ENCODE results near the gene TPST1. TPM values are rescaled to one million over a fixed set of nuclear protein-coding genes. Genes with fewer than 3 reads are reported as not detected.

The TPST1 gene
- total and polyA plus RNA-seq, 2 of the 8 experiments (the other 6 are each of a cell fraction or from before 2014, with no cell fraction given), result 8.2 to 18.4 TPM

GRCh38 chr7:66403564-66403963 is 198.4 kb downstream of the TPST1 start:
- no peak overlapping the region for H4K8ac ChIP-seq (ENCODE audit: extremely low read depth, insufficient read depth, low read length)
- WGBS, 2 experiments (ENCODE audit: extremely low coverage in 1 of 2, insufficient coverage in 1 of 2, insufficient read length in 1 of 2, insufficient replicate concordance in 2 of 2, low coverage in 1 of 2, low lambda C conversion rate in 2 of 2, missing lambda C conversion rate in 1 of 2), result 89% methylated on average over 4 of the region's 4 CpGs; no CpG with 5 or more reads in 1 of the 2 experiments
- no peak for TF ChIP-seq SIRT6 (IDR thresholded peaks at IDR 0.05; ENCODE audit: low read length)
- no peak for TF ChIP-seq EP300 (IDR thresholded peaks at IDR 0.05; ENCODE audit: borderline replicate concordance in 1 of 2, low read depth in 2 of 2, low read length in 2 of 2)
- TF ChIP-seq YY1 (IDR thresholded peaks at IDR 0.05; ENCODE audit: low read depth, low read length), result no peak
- TF ChIP-seq NRF1 (IDR thresholded peaks at IDR 0.05; ENCODE audit: low read depth, low read length), result no peak
- TF ChIP-seq, protein P1, sequence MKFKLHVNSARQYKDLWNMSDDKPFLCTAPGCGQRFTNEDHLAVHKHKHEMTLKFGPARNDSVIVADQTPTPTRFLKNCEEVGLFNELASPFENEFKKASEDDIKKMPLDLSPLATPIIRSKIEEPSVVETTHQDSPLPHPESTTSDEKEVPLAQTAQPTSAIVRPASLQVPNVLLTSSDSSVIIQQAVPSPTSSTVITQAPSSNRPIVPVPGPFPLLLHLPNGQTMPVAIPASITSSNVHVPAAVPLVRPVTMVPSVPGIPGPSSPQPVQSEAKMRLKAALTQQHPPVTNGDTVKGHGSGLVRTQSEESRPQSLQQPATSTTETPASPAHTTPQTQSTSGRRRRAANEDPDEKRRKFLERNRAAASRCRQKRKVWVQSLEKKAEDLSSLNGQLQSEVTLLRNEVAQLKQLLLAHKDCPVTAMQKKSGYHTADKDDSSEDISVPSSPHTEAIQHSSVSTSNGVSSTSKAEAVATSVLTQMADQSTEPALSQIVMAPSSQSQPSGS (IDR thresholded peaks at IDR 0.05; ENCODE audit: low read length), result no peak
- TF ChIP-seq PHF8 (conservative IDR thresholded peaks at IDR 0.05; ENCODE audit: low read depth, low read length), result no peak
- TF ChIP-seq SIX5 (IDR thresholded peaks at IDR 0.05; ENCODE audit: low read depth, low read length), result no peak
- no peak for TF ChIP-seq RXRA (IDR thresholded peaks at IDR 0.05; ENCODE audit: insufficient read depth, low read depth, low read length)
- TF ChIP-seq BRCA1 (IDR thresholded peaks at IDR 0.05; ENCODE audit: low read depth, low read length), result no peak
- no peak for TF ChIP-seq JUND (IDR thresholded peaks at IDR 0.05; ENCODE audit: low read length)
- TF ChIP-seq SP2 (IDR thresholded peaks at IDR 0.05; ENCODE audit: low read length), result no peak
- TF ChIP-seq RNF2 (IDR thresholded peaks at IDR 0.05; ENCODE audit: borderline replicate concordance, low read depth, low read length, missing control alignments, poor library complexity, severe bottlenecking), result no peak
- TF ChIP-seq ASH2L (IDR thresholded peaks at IDR 0.05; ENCODE audit: low read length), result no peak

More at GRCh38 chr7:66403564-66403963, 198.4 kb downstream of the TPST1 start:
- no peak for FAIRE-seq
- no peaks in the 10 kb centered on the region for H3K9me3 ChIP-seq (ENCODE audit: insufficient read depth in 2 of 2, low read depth in 1 of 2, low read length in 1 of 2)
- H3K36me3 ChIP-seq (ENCODE audit: control insufficient read depth in 2 of 4, insufficient read depth in 4 of 4, low read length in 3 of 4), result no peaks in the 10 kb centered on the region
- H4K5ac ChIP-seq (ENCODE audit: insufficient read length, low read depth, low read length), result no peak overlapping the region
- H2BK120ac ChIP-seq (replicated peaks; ENCODE audit: low read depth, low read length), result no peak overlapping the region
- H4K91ac ChIP-seq (replicated peaks; ENCODE audit: insufficient read length, low read length), result no peak overlapping the region
- H3K14ac ChIP-seq (ENCODE audit: insufficient read length), result no peak overlapping the region
- ChIA-PET POLR2A (ENCODE audit: partially characterized antibody) (no interaction called here), CTCF (ENCODE audit: partially characterized antibody) (interaction anchor here (1.0 kb wide), 1 partner anchor 10 kb away, joined by 4 read pairs; no protein-coding TSS in a partner anchor)
- no peak overlapping the region for H3K4ac ChIP-seq (replicated peaks; ENCODE audit: insufficient read length, low read depth, low read length)
- H3K27ac ChIP-seq (ENCODE audit: low read depth, low read length), result no peak overlapping the region
- no peak overlapping the region for H3K23ac ChIP-seq (ENCODE audit: insufficient read length)
- no peak overlapping the region for H2BK15ac ChIP-seq (ENCODE audit: low read length)
- H3K4me2 ChIP-seq (ENCODE audit: insufficient read depth in 1 of 2, low read depth in 2 of 2, low read length in 2 of 2), result no peak overlapping the region
- no peak overlapping the region for H2BK12ac ChIP-seq (ENCODE audit: low read depth, low read length)
- no peaks in the 10 kb centered on the region for H3K79me2 ChIP-seq (ENCODE audit: control insufficient read depth in 1 of 2, insufficient read depth in 2 of 2, low read length in 2 of 2)
- H3K27me3 ChIP-seq (replicated peaks in 1 of 4; ENCODE audit: control insufficient read depth in 3 of 4, extremely low read depth in 1 of 4, insufficient read depth in 3 of 4, low read length in 3 of 4), result no peaks in the 10 kb centered on the region
- no peak overlapping the region for H3K56ac ChIP-seq (replicated peaks; ENCODE audit: insufficient read length, low read depth, low read length)
- H3K23me2 ChIP-seq (ENCODE audit: low read depth, low read length), result no peaks in the 10 kb centered on the region
- no peak overlapping the region for H3K18ac ChIP-seq (ENCODE audit: extremely low read depth, low read length)
- no peak overlapping the region for H2AFZ ChIP-seq (ENCODE audit: low read length)
- H2AK5ac ChIP-seq (ENCODE audit: low read depth, low read length), result no peak overlapping the region
- no peak overlapping the region for H3K9ac ChIP-seq (replicated peaks in 1 of 4; ENCODE audit: extremely low read depth in 1 of 4, low read depth in 3 of 4, low read length in 3 of 4)
- no peaks in the 10 kb centered on the region for H3K79me1 ChIP-seq (ENCODE audit: low read depth, low read length)
- H2BK20ac ChIP-seq (ENCODE audit: low read length), result no peak overlapping the region
- no peak overlapping the region for H3K4me3 ChIP-seq (ENCODE audit: extremely low read depth in 1 of 4, insufficient read depth in 2 of 4, low read depth in 3 of 4, low read length in 4 of 4)
- no peaks in the 10 kb centered on the region for H3K4me1 ChIP-seq (replicated peaks in 1 of 4; ENCODE audit: control insufficient read depth in 3 of 4, insufficient read depth in 4 of 4, low read length in 3 of 4)
- no peaks in the 10 kb centered on the region for H4K20me1 ChIP-seq (replicated peaks in 1 of 2; ENCODE audit: control insufficient read depth in 1 of 2, insufficient read depth in 2 of 2, low read length in 2 of 2)
- no peak overlapping the region for H2BK5ac ChIP-seq (ENCODE audit: low read depth, low read length)
- no peak for DNase-seq (ENCODE audit: low read depth in 1 of 2, low spot score in 2 of 2)

Measured in H1 (cell line).